Endothelial cell of umbilical vein (primary cell): ENCODE results near the gene GATA3. TPM values are rescaled to one million over a fixed set of nuclear protein-coding genes. Genes with fewer than 3 reads are reported as not detected.

Experiments used
- BruUV-seq: library from RNA; stranded (reverse); fragments of 400-500 nt; replicated peaks from 2 replicates; lab custom pipeline; 2021; lab: Mats Ljungman, UMichigan
- CTCF ChIA-PET: fragments of 300-600, 350-600 bp; sonication (Branson Sonifier 250); formaldehyde crosslinking; loops from one replicate; lab custom pipeline; 2021; ENCODE audit warnings: antibody characterized with exemption, inconsistent platforms; lab: Charles Lee
- POLR2A ChIA-PET: fragments of 300-600, 350-600 bp; sonication (Branson Sonifier 250); formaldehyde crosslinking; loops from one replicate; lab custom pipeline; 2021; ENCODE audit warnings: antibody characterized with exemption, inconsistent platforms; lab: Charles Lee
- DNase-seq: peaks from one replicate; pipeline ENCODE4 v3.0.0-alpha.2; 2011; ENCODE audit warnings: low read depth, low spot score
- FAIRE-seq: peaks from 2 replicates; lab custom pipeline; 2011; peaks lifted over from hg19 to GRCh38; lab: Jason Lieb, UNC
- H2AFZ ChIP-seq: 2 replicates; pipeline ENCODE4 v1.6.0; 2012; ENCODE audit warnings: low read depth, low read length, control low read depth, inconsistent platforms
- H3K27ac ChIP-seq: 2 replicates; pipeline ENCODE4 v1.5.1; 2011; ENCODE audit warnings: low read depth, mild to moderate bottlenecking, control low read depth, low read length, moderate library complexity; ENCODE audit not compliant: insufficient read depth
- H3K27me3 ChIP-seq, 2 experiments: 2 replicates each; pipeline versions ENCODE4 v1.6.0 to v1.6.1; 2011; ENCODE audit warnings: low read length in 2 of 2, mixed read lengths in 1 of 2; ENCODE audit not compliant: control insufficient read depth in 2 of 2, insufficient read depth in 2 of 2
- H3K36me3 ChIP-seq, 2 experiments: 2 replicates in 1 of 2; 3 replicates in 1 of 2; pipeline ENCODE4 v1.5.1; 2011; ENCODE audit warnings: low read length in 2 of 2, mild to moderate bottlenecking in 1 of 2, moderate library complexity in 1 of 2; ENCODE audit not compliant: control insufficient read depth in 2 of 2, insufficient read depth in 2 of 2; ENCODE audit errors: extremely low read depth in 1 of 2
- H3K4me1 ChIP-seq: 3 replicates; pipeline ENCODE4 v1.5.1; 2011; ENCODE audit warnings: mild to moderate bottlenecking, low read length; ENCODE audit not compliant: control insufficient read depth, insufficient read depth; ENCODE audit errors: extremely low read depth
- H3K4me2 ChIP-seq: 2 replicates; pipeline ENCODE4 v1.6.1; 2011; ENCODE audit warnings: low read length, control low read depth, mixed read lengths; ENCODE audit not compliant: insufficient read depth
- H3K4me3 ChIP-seq, 3 experiments: fragments of 200-600 bp in 1 of 3; sonication (generic), shearing (Covaris generic) in 1 of 3; replicated peaks in 1 of 3; 2 replicates each; pipeline ENCODE4 v1.5.1; 2011 to 2016; ENCODE audit warnings: control low read depth in 3 of 3, low read length in 3 of 3, mild to moderate bottlenecking in 2 of 3, inconsistent platforms in 1 of 3, low read depth in 1 of 3, moderate library complexity in 1 of 3; ENCODE audit not compliant: insufficient read depth in 1 of 3
- H3K79me2 ChIP-seq: 2 replicates; pipeline ENCODE4 v1.6.0; 2012; ENCODE audit warnings: low read length, inconsistent platforms; ENCODE audit not compliant: control insufficient read depth, insufficient read depth
- H3K9ac ChIP-seq: replicated peaks from 2 replicates; pipeline ENCODE3; 2011; ENCODE audit warnings: low read length, control low read depth; ENCODE audit not compliant: insufficient read depth; ENCODE audit errors: extremely low read depth
- H3K9me1 ChIP-seq: replicated peaks from 3 replicates; pipeline ENCODE4 v1.6.0; 2011; ENCODE audit warnings: mild to moderate bottlenecking, low read length; ENCODE audit not compliant: control insufficient read depth, insufficient read depth; ENCODE audit errors: extremely low read depth
- H3K9me3 ChIP-seq: replicated peaks from 2 replicates; pipeline ENCODE4 v1.5.1; 2012; ENCODE audit warnings: low read length, inconsistent platforms; ENCODE audit not compliant: control insufficient read depth, insufficient read depth
- H4K20me1 ChIP-seq: replicated peaks from 2 replicates; pipeline ENCODE3; 2011; ENCODE audit warnings: mild to moderate bottlenecking, low read length; ENCODE audit not compliant: control insufficient read depth, insufficient read depth; ENCODE audit errors: extremely low read depth
- CTCF ChIP-seq, 2 donors: IDR thresholded peaks; 1 replicate in 1 of 2; 2 replicates in 1 of 2; pipeline ENCODE4 v1.5.1; 2011; ENCODE audit warnings: low read length in 2 of 2, mild to moderate bottlenecking in 2 of 2, moderate library complexity in 2 of 2, control low read depth in 1 of 2, inconsistent platforms in 1 of 2, low read depth in 1 of 2; ENCODE audit not compliant: insufficient read depth in 1 of 2; ENCODE audit errors: extremely low read depth in 1 of 2
- EZH2 ChIP-seq: IDR thresholded peaks from 2 replicates; pipeline ENCODE4 v1.6.1; 2012; ENCODE audit warnings: borderline replicate concordance, low read depth, mild to moderate bottlenecking, moderate library complexity, low read length, inconsistent platforms; ENCODE audit not compliant: severe bottlenecking
- FOS ChIP-seq: IDR thresholded peaks from 2 replicates; pipeline ENCODE4 v1.6.1; 2011; ENCODE audit warnings: mild to moderate bottlenecking, low read length, moderate library complexity, borderline replicate concordance; ENCODE audit not compliant: insufficient read depth
- GATA2 ChIP-seq: IDR thresholded peaks from 2 replicates; pipeline ENCODE4 v1.7.0; 2011; ENCODE audit warnings: low read depth, mild to moderate bottlenecking, moderate library complexity, mixed read lengths, low read length; ENCODE audit not compliant: insufficient read length, insufficient read depth
- JUN ChIP-seq: IDR thresholded peaks from 2 replicates; pipeline ENCODE4 v1.6.1; 2011; ENCODE audit warnings: borderline replicate concordance, low read depth; ENCODE audit not compliant: insufficient read length, insufficient read depth
- MAX ChIP-seq: IDR thresholded peaks from 2 replicates; pipeline ENCODE4 v1.6.1; 2011; ENCODE audit not compliant: insufficient read depth, insufficient read length
- MYC ChIP-seq: IDR thresholded peaks from one replicate; pipeline ENCODE4 v1.6.1; 2011; ENCODE audit warnings: mild to moderate bottlenecking, low read depth, low read length
- POLR2A ChIP-seq: IDR thresholded peaks from 2 replicates; pipeline ENCODE4 v1.6.1; 2012; ENCODE audit warnings: low read depth, mild to moderate bottlenecking, control low read depth, low read length
- POLR2AphosphoS5 ChIP-seq: IDR thresholded peaks from 2 replicates; pipeline ENCODE4 v1.6.1; 2012; ENCODE audit warnings: low read depth, mild to moderate bottlenecking, control low read depth, low read length, moderate library complexity; ENCODE audit not compliant: insufficient read depth
- dilution Hi-C: fragments of 300-500 bp; cut with MboI; formaldehyde crosslinking; loops from one replicate; pipeline ENCODE4 v1.15.0; 2019; ENCODE audit warnings: low sequenced_read_pairs; ENCODE audit not compliant: extremely low pct_ligation_motif_present
- intact Hi-C: fragments of 100-400 bp; cut with micrococcal nuclease; formaldehyde crosslinking; loops from one replicate; pipeline ENCODE4 v1.10.0; 2022
- polyA plus RNA-seq, 4 experiments: library from polyadenylated mRNA; depleted of rRNA in 3 of 4; stranded (reverse) in 3 of 4; unstranded in 1 of 4; fragments of >200 nt; gene quantifications; 2 replicates each; pipeline versions ENCODE4 v1.2.1 to v1.2.3, GENCODE V29; 2011 to 2012; ENCODE audit warnings: missing spikeins in 1 of 4
- total RNA-seq: library from RNA; stranded (reverse); gene quantifications from 2 replicates; pipeline ENCODE4 v1.2.3, GENCODE V29; 2021

Gene GATA3
- total and polyA plus RNA-seq, 2 donors (not counting 3 experiments of a cell fraction or from before 2014, with no cell fraction given): 9.3 to 33.0 TPM

GRCh38 chr10:8033812-8034465 is 20.5 kb upstream of the GATA3 start:
- no peaks in the 10 kb centered on the region for H3K9me1 ChIP-seq
- FAIRE-seq (no peak), DNase-seq (no peak)
- H3K4me2 ChIP-seq: no peak overlapping the region
- H4K20me1 ChIP-seq: no peaks in the 10 kb centered on the region
- peaks cover 16% of the 10 kb centered on the region for H3K4me1 ChIP-seq
- H3K9ac ChIP-seq: no peak overlapping the region
- no peaks in the 10 kb centered on the region for H3K79me2 ChIP-seq
- H3K36me3 ChIP-seq: no peaks in the 10 kb centered on the region
- no peak for TF ChIP-seq FOS
- TF ChIP-seq CTCF (IDR thresholded peaks at IDR 0.05; ENCODE audit: extremely low read depth in 1 of 2, insufficient read depth in 1 of 2, low read depth in 1 of 2, low read length in 2 of 2): no peak
- TF ChIP-seq POLR2A: no peak
- TF ChIP-seq EZH2: no peak
- TF ChIP-seq JUN: no peak
- TF ChIP-seq MAX: no peak
- no peak for TF ChIP-seq MYC
- TF ChIP-seq POLR2AphosphoS5: no peak
- TF ChIP-seq GATA2: no peak
- H3K27ac ChIP-seq: no peak overlapping the region
- intact Hi-C loops (no loop called here), dilution Hi-C loops (no loop called here)
- POLR2A ChIA-PET: no interaction called here
- BruUV-seq: no TSS peak
- no peaks in the 10 kb centered on the region for H3K9me3 ChIP-seq
- H3K4me3 ChIP-seq: no peak overlapping the region
- no peak overlapping the region for H2AFZ ChIP-seq
- CTCF ChIA-PET: interaction anchor here (0.8 kb wide), 1 partner anchor 162 kb away, joined by 3 read pairs; no protein-coding TSS in a partner anchor
- H3K27me3 ChIP-seq: peaks cover 23 to 30% of the 10 kb centered on the region in 2 experiments
